Measurements from ENCODE around the gene MEX3C. TPM values are rescaled to one million over a fixed set of nuclear protein-coding genes. Genes with fewer than 3 reads are reported as not detected.

MEX3C gene
- polyA plus RNA-seq, 1 of the 3 experiments (the other 2 are of a cell fraction) = 25.1 TPM

DNA sequence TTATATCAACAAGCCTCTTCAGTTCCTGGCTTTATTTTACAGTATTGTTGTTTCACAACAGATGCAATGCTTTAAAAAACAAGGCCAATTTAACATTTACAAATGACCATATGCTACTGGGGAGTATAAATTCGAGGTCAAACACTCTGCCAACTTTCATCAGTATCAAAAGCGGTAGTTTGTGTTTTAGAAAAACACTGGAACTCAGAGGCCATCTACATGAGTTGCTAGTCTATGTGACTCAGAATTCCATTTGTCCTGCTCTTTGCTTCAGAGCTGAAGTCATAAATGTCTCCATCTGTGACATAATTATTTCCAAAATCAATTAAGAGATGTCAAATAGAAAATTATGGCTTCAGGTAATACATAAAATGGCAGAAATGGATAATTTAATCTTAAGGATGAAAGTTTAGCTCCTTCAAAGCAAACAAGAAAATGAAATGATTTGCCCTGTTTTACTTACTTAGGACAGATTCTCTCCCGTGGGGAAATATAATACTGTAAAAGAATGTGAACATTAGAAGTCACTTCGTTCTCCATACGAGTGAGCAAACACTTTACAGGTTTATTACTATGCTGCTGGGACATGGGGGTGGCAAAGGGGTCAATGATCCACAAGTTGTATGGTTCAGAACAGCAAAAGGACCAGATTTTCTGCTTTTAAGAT, 3.7 kb downstream of the MEX3C start:
- Histone ChIP-seq H3K27ac (ENCODE audit: low read depth in 2 of 2, low read length in 1 of 2) (peak overlapping the region; percentile 63 to 69), H3K9me2 (no peaks in the 10 kb centered on the region), H3K9ac (peak overlapping the region; percentile 91; the same call in 1 of the 2 replicates), H3K4me1 (ENCODE audit: control insufficient read depth in 1 of 2, insufficient read depth in 2 of 2, low read depth in 1 of 2, low read length in 1 of 2) (peaks cover 16 to 34% of the 10 kb centered on the region in 2 experiments; a peak in 3 of 4 replicates), H3F3A (replicated peaks; ENCODE audit: insufficient read depth) (peaks cover 16% of the 10 kb centered on the region), H3K9me3 (no peaks in the 10 kb centered on the region), H2AFZ (ENCODE audit: low read depth) (no peak overlapping the region; the same call in 1 of the 2 replicates), H3K27me3 (ENCODE audit: insufficient read depth) (no peaks in the 10 kb centered on the region), H3K4me3 (ENCODE audit: low read depth in 2 of 2, low read length in 1 of 2) (peak overlapping the region; percentile 76 to 98), H3K79me2 (ENCODE audit: insufficient read depth) (peaks cover 81% of the 10 kb centered on the region), H3K4me2 (peak overlapping the region; percentile 80), H4K20me1 (ENCODE audit: insufficient read depth) (peaks cover 67% of the 10 kb centered on the region), H3K36me3 (replicated peaks in 1 of 2; ENCODE audit: control insufficient read depth in 1 of 2, insufficient read depth in 2 of 2, low read length in 1 of 2) (peaks cover 22% of the 10 kb centered on the region in 2 experiments)
- 5% methylated on average over 5 of the region's 5 CpGs for WGBS (ENCODE audit: low lambda C conversion rate)
- DNase-seq = no peak
- ChIA-PET POLR2A (no interaction called here), CTCF (interaction anchor here (1.0 to 2.8 kb wide), 2 partner anchors 83 kb away, joined by 3 to 13 read pairs; no protein-coding TSS in a partner anchor)
- TF ChIP-seq, protein P1, sequence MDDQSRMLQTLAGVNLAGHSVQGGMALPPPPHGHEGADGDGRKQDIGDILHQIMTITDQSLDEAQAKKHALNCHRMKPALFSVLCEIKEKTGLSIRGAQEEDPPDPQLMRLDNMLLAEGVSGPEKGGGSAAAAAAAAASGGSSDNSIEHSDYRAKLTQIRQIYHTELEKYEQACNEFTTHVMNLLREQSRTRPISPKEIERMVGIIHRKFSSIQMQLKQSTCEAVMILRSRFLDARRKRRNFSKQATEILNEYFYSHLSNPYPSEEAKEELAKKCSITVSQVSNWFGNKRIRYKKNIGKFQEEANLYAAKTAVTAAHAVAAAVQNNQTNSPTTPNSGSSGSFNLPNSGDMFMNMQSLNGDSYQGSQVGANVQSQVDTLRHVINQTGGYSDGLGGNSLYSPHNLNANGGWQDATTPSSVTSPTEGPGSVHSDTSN (IDR thresholded peaks at IDR 0.05) = peak; percentile 35
- TF ChIP-seq ELF1 (IDR thresholded peaks at IDR 0.05) = no peak

DNA sequence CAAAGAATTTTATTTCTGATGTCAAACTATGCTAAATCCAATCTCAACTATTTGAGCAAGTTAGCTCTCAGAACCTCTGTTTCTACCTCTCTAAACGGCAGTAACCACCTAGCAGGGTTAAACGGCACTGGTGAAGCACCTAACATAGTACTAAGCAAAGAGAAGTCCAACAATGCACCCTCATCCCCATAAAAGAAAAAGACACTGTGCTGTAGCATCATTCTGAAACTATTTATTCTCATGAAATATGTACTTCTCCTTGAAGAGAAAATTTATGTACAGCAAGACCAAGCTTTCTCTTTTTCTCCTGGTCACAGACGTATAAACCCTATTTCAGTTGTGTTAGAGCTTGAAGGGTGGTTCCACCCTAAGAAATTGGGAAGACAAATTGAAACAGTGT, 4.8 kb downstream of the MEX3C start:
- no peak for DNase-seq
- WGBS (ENCODE audit: low lambda C conversion rate) = 62% methylated on average over 3 of the region's 3 CpGs
- CTCF ChIA-PET = interaction anchor here (1.0 kb wide), 1 partner anchor 82 kb away, joined by 3 read pairs; no protein-coding TSS in a partner anchor
- peak overlapping the region in 1 of 2 experiments; percentile 69; a peak in 2 of 4 replicates for H3K27ac ChIP-seq (ENCODE audit: low read depth in 2 of 2, low read length in 1 of 2)
- H3K9me2 ChIP-seq = no peaks in the 10 kb centered on the region
- H3K27me3 ChIP-seq (ENCODE audit: insufficient read depth) = no peaks in the 10 kb centered on the region
- H3K4me1 ChIP-seq (ENCODE audit: control insufficient read depth in 1 of 2, insufficient read depth in 2 of 2, low read depth in 1 of 2, low read length in 1 of 2) = peaks cover 16 to 34% of the 10 kb centered on the region in 2 experiments; a peak in 3 of 4 replicates
- H3K4me2 ChIP-seq = peak overlapping the region; percentile 80
- TF ChIP-seq, protein P2, sequence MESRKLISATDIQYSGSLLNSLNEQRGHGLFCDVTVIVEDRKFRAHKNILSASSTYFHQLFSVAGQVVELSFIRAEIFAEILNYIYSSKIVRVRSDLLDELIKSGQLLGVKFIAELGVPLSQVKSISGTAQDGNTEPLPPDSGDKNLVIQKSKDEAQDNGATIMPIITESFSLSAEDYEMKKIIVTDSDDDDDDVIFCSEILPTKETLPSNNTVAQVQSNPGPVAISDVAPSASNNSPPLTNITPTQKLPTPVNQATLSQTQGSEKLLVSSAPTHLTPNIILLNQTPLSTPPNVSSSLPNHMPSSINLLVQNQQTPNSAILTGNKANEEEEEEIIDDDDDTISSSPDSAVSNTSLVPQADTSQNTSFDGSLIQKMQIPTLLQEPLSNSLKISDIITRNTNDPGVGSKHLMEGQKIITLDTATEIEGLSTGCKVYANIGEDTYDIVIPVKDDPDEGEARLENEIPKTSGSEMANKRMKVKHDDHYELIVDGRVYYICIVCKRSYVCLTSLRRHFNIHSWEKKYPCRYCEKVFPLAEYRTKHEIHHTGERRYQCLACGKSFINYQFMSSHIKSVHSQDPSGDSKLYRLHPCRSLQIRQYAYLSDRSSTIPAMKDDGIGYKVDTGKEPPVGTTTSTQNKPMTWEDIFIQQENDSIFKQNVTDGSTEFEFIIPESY (IDR thresholded peaks at IDR 0.05; ENCODE audit: borderline replicate concordance, low read depth) = no peak
- TF ChIP-seq RXRA (IDR thresholded peaks at IDR 0.05; ENCODE audit: borderline replicate concordance, low read depth) (no peak), EZH2phosphoT487 (IDR thresholded peaks at IDR 0.05; ENCODE audit: borderline replicate concordance, low read depth) (no peak), RFX5 (IDR thresholded peaks at IDR 0.05; ENCODE audit: low read length) (no peak), GABPA (IDR thresholded peaks at IDR 0.05; ENCODE audit: low read depth) (no peak)
- TF ChIP-seq, protein P3, sequence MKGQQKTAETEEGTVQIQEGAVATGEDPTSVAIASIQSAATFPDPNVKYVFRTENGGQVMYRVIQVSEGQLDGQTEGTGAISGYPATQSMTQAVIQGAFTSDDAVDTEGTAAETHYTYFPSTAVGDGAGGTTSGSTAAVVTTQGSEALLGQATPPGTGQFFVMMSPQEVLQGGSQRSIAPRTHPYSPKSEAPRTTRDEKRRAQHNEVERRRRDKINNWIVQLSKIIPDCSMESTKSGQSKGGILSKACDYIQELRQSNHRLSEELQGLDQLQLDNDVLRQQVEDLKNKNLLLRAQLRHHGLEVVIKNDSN (IDR thresholded peaks at IDR 0.05; ENCODE audit: borderline replicate concordance, low read depth) = no peak
- TF ChIP-seq, protein P4, sequence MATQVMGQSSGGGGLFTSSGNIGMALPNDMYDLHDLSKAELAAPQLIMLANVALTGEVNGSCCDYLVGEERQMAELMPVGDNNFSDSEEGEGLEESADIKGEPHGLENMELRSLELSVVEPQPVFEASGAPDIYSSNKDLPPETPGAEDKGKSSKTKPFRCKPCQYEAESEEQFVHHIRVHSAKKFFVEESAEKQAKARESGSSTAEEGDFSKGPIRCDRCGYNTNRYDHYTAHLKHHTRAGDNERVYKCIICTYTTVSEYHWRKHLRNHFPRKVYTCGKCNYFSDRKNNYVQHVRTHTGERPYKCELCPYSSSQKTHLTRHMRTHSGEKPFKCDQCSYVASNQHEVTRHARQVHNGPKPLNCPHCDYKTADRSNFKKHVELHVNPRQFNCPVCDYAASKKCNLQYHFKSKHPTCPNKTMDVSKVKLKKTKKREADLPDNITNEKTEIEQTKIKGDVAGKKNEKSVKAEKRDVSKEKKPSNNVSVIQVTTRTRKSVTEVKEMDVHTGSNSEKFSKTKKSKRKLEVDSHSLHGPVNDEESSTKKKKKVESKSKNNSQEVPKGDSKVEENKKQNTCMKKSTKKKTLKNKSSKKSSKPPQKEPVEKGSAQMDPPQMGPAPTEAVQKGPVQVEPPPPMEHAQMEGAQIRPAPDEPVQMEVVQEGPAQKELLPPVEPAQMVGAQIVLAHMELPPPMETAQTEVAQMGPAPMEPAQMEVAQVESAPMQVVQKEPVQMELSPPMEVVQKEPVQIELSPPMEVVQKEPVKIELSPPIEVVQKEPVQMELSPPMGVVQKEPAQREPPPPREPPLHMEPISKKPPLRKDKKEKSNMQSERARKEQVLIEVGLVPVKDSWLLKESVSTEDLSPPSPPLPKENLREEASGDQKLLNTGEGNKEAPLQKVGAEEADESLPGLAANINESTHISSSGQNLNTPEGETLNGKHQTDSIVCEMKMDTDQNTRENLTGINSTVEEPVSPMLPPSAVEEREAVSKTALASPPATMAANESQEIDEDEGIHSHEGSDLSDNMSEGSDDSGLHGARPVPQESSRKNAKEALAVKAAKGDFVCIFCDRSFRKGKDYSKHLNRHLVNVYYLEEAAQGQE (IDR thresholded peaks at IDR 0.05; ENCODE audit: low read depth, low read length) = no peak
- TF ChIP-seq, protein P5, sequence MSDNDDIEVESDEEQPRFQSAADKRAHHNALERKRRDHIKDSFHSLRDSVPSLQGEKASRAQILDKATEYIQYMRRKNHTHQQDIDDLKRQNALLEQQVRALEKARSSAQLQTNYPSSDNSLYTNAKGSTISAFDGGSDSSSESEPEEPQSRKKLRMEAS (IDR thresholded peaks at IDR 0.05; ENCODE audit: low read depth) = no peak
- 0 out of 4 replicates have a peak overlapping the region, but pooled peaks of 1 of the 2 experiments have one; percentile 14 for H3K4me3 ChIP-seq (ENCODE audit: low read depth in 2 of 2, low read length in 1 of 2)
- no peak overlapping the region for H3K9ac ChIP-seq
- H3K9me3 ChIP-seq = no peaks in the 10 kb centered on the region
- peaks cover 23 to 25% of the 10 kb centered on the region in 2 experiments for H3K36me3 ChIP-seq (replicated peaks in 1 of 2; ENCODE audit: control insufficient read depth in 1 of 2, insufficient read depth in 2 of 2, low read length in 1 of 2)
- H3F3A ChIP-seq (replicated peaks; ENCODE audit: insufficient read depth) = peaks cover 10% of the 10 kb centered on the region
- peaks cover 77% of the 10 kb centered on the region for H4K20me1 ChIP-seq (ENCODE audit: insufficient read depth)
- peaks cover 91% of the 10 kb centered on the region for H3K79me2 ChIP-seq (ENCODE audit: insufficient read depth)
- no peak overlapping the region for H2AFZ ChIP-seq (ENCODE audit: low read depth)
- POLR2A ChIA-PET = no interaction called here
